ENCODE measurements around the gene LRRC52. TPM values are rescaled to one million over a fixed set of nuclear protein-coding genes. Genes with fewer than 3 reads are reported as not detected.

LRRC52 gene
- polyA plus RNA-seq, 2 of the 4 experiments (the other 2 are of a cell fraction): not detected

- Histone ChIP-seq H3K27ac (no peak overlapping the region), H3K4me1 (no peaks in the 10 kb centered on the region), H3K4me2 (no peak overlapping the region), H3K9me3 (peaks cover 16% of the 10 kb centered on the region; the same call in 2 of the 3 replicates), H3K4me3 (no peak overlapping the region)
- FAIRE-seq: no peak
- WGBS (ENCODE audit: missing lambda C conversion rate): 4% methylated on average over 1 of the region's 1 CpG
- DNase-seq (ENCODE audit: low read depth in 1 of 2, low spot score in 1 of 2): no peak
- ChIA-PET POLR2A (no interaction called here), CTCF (interaction anchor here (1.5 kb wide), 1 partner anchor 10 kb away, joined by 6 read pairs; no protein-coding TSS in a partner anchor)
- TF ChIP-seq NPAS2 (CRISPR knock-in tag; IDR thresholded peaks at IDR 0.05; ENCODE audit: borderline replicate concordance) (no peak), MAFK (IDR thresholded peaks at IDR 0.05; ENCODE audit: partially characterized antibody) (peak; percentile 34)
- no peak for ATAC-seq
Observed at GRCh38 chr1:165610866-165611265, 67.1 kb downstream of the LRRC52 start.

- Histone ChIP-seq H3K4me3 (no peak overlapping the region), H3K4me1 (no peaks in the 10 kb centered on the region), H3K27ac (no peak overlapping the region), H3K4me2 (no peak overlapping the region), H3K9me3 (peaks cover 16% of the 10 kb centered on the region; the same call in 2 of the 3 replicates)
- ChIA-PET POLR2A (no interaction called here), CTCF (no interaction called here)
- FAIRE-seq (no peak), ATAC-seq (no peak), DNase-seq (ENCODE audit: low read depth in 1 of 2, low spot score in 1 of 2) (no peak)
- TF ChIP-seq NR3C1 (IDR thresholded peaks at IDR 0.05) (no peak), FOXS1 (CRISPR knock-in tag; IDR thresholded peaks at IDR 0.05) (no peak), MAFK (IDR thresholded peaks at IDR 0.05; ENCODE audit: partially characterized antibody) (no peak), USF2 (IDR thresholded peaks at IDR 0.05) (no peak), SMC3 (IDR thresholded peaks at IDR 0.05) (no peak), CBX2 (IDR thresholded peaks at IDR 0.05; ENCODE audit: borderline replicate concordance, low read depth) (no peak), HOXB5 (CRISPR knock-in tag; IDR thresholded peaks at IDR 0.05) (no peak), REST (IDR thresholded peaks at IDR 0.05) (no peak), HEYL (CRISPR knock-in tag; IDR thresholded peaks at IDR 0.05) (no peak), CBX8 (IDR thresholded peaks at IDR 0.05) (no peak), FOSL2 (IDR thresholded peaks at IDR 0.05) (no peak), FOSL2 (CRISPR knock-in tag; IDR thresholded peaks at IDR 0.05) (no peak), KDM1A (IDR thresholded peaks at IDR 0.05; ENCODE audit: low read depth) (no peak), MAX (IDR thresholded peaks at IDR 0.05) (no peak), ATOH8 (CRISPR knock-in tag; IDR thresholded peaks at IDR 0.05; ENCODE audit: low read depth) (no peak), HOXB13 (CRISPR knock-in tag; IDR thresholded peaks at IDR 0.05; ENCODE audit: low read depth) (no peak)
- WGBS (ENCODE audit: missing lambda C conversion rate): 37% methylated on average over 3 of the region's 3 CpGs
Observed at GRCh38 chr1:165612062-165612461, 68.3 kb downstream of the LRRC52 start.

Other genes starting within 250 kb of the LRRC52 start
- gene LMX1A, start 187.3 kb upstream of the LRRC52 start, polyA plus RNA-seq (2011; rRNA removed): not detected in 2 replicates
- not detected in 3 replicates for gene LMX1A, start 187.3 kb upstream of the LRRC52 start, polyA plus RNA-seq (2017; fragmentation: RNase III; extraction: RNeasy Plus Mini Kit Qiagen cat#74134 plus additional on column Dnase treatment)
- gene RXRG, start 98.9 kb upstream of the LRRC52 start, polyA plus RNA-seq (2011; rRNA removed): not detected in 2 replicates
- not detected in 3 replicates for gene RXRG, start 98.9 kb upstream of the LRRC52 start, polyA plus RNA-seq (2017; fragmentation: RNase III; extraction: RNeasy Plus Mini Kit Qiagen cat#74134 plus additional on column Dnase treatment)
- gene MGST3, start 87.2 kb downstream of the LRRC52 start, polyA plus RNA-seq (2011; rRNA removed): 216 and 245 TPM in 2 replicates
- 208 to 225 TPM (median 217 TPM) in 3 replicates for gene MGST3, start 87.2 kb downstream of the LRRC52 start, polyA plus RNA-seq (2017; fragmentation: RNase III; extraction: RNeasy Plus Mini Kit Qiagen cat#74134 plus additional on column Dnase treatment)
- gene ALDH9A1, start 154.6 kb downstream of the LRRC52 start, polyA plus RNA-seq (2011; rRNA removed): 49.6 and 77.1 TPM in 2 replicates
- gene ALDH9A1, start 154.6 kb downstream of the LRRC52 start, polyA plus RNA-seq (2017; fragmentation: RNase III; extraction: RNeasy Plus Mini Kit Qiagen cat#74134 plus additional on column Dnase treatment): 38.9 to 43.1 TPM (median 40.5 TPM) in 3 replicates
- gene TMCO1, start 224.9 kb downstream of the LRRC52 start, polyA plus RNA-seq (2011; rRNA removed): 220 and 241 TPM in 2 replicates
- gene TMCO1, start 224.9 kb downstream of the LRRC52 start, polyA plus RNA-seq (2017; fragmentation: RNase III; extraction: RNeasy Plus Mini Kit Qiagen cat#74134 plus additional on column Dnase treatment): 144 to 154 TPM (median 151 TPM) in 3 replicates